Renal cortex interstitium (tissue), 11 donors: ENCODE data around the gene FILIP1L. TPM values are rescaled to one million over a fixed set of nuclear protein-coding genes. Genes with fewer than 3 reads are reported as not detected.
"Not testable (repeated sequence)": the region's sequence is repeated elsewhere in the genome, so short reads cannot be mapped to it uniquely, and the experiment has no call there.

Source experiments
- DNase-seq, 11 donors: peaks; one replicate each; pipeline ENCODE4 v3.0.0-alpha.2; 2013; ENCODE audit warnings: low read depth in 9 of 11, low spot score in 4 of 11; ENCODE audit errors: extremely low read depth in 1 of 11
- polyA plus RNA-seq, 3 donors: library from polyadenylated mRNA; unstranded; fragments of 120-200 nt; gene quantifications; one replicate each; pipeline ENCODE4 v1.2.1, GENCODE V29; 2013; ENCODE audit not compliant: insufficient read length in 3 of 3

Gene FILIP1L
- polyA plus RNA-seq, 3 donors: 19.5 to 22.1 (median 21.7) TPM

GRCh38 chr3:99854756-99855298 lies 259.5 kb downstream of the FILIP1L start:
- no peak for DNase-seq

- no peak for DNase-seq
Measured at GRCh38 chr3:99852851-99853250, 261.4 kb downstream of the FILIP1L start.

- no peak for DNase-seq
Measured at GRCh38 chr3:99851955-99852354, 262.3 kb downstream of the FILIP1L start.

- no peak for DNase-seq
Measured at GRCh38 chr3:99850608-99851007, 263.7 kb downstream of the FILIP1L start.

- no peak for DNase-seq
Measured at GRCh38 chr3:99848433-99848832, 265.9 kb downstream of the FILIP1L start.

- DNase-seq: no peak
Measured at GRCh38 chr3:99846477-99847160, 267.7 kb downstream of the FILIP1L start.

- DNase-seq: no peak
Measured at GRCh38 chr3:99845999-99846398, 268.3 kb downstream of the FILIP1L start.

- DNase-seq: no peak
Measured at GRCh38 chr3:99845331-99845730, 269.0 kb downstream of the FILIP1L start.

- no peak for DNase-seq
Measured at GRCh38 chr3:99843590-99844258, 270.6 kb downstream of the FILIP1L start.

- DNase-seq: peak in 4 of 11 donors; percentile 31 to 57 (median 44)
Measured at GRCh38 chr3:99842826-99843589, 271.3 kb downstream of the FILIP1L start.

GRCh38 chr3:99841949-99842348 lies 272.4 kb downstream of the FILIP1L start:
- not testable (repeated sequence) for DNase-seq

GRCh38 chr3:99839613-99840012 lies 274.7 kb downstream of the FILIP1L start:
- DNase-seq: no peak

- DNase-seq: no peak
Measured at GRCh38 chr3:99838755-99839154, 275.5 kb downstream of the FILIP1L start.

GRCh38 chr3:99837715-99838114 lies 276.6 kb downstream of the FILIP1L start:
- DNase-seq: no peak

- no peak for DNase-seq
Measured at GRCh38 chr3:99836681-99837080, 277.6 kb downstream of the FILIP1L start.

- DNase-seq: no peak
Measured at GRCh38 chr3:99834211-99834957, 279.9 kb downstream of the FILIP1L start.

GRCh38 chr3:99833617-99834205 lies 280.6 kb downstream of the FILIP1L start:
- DNase-seq: no peak

- DNase-seq: no peak
Measured at GRCh38 chr3:99829844-99830243, 284.5 kb downstream of the FILIP1L start.
